DND-41 (cell line): Measurements from ENCODE around the gene OLFM3.

Source experiments
- EZH2 ChIP-seq: IDR thresholded peaks from 3 replicates; pipeline ENCODE4 v1.6.1; 2012; ENCODE audit warnings: borderline replicate concordance, low read depth, mild to moderate bottlenecking, moderate library complexity, low read length, inconsistent platforms; ENCODE audit not compliant: severe bottlenecking
- TF ChIP-seq, protein P1 (sequence below): IDR thresholded peaks from 2 replicates; pipeline ENCODE4 v1.5.1; 2012; ENCODE audit warnings: borderline replicate concordance, low read length, moderate library complexity, mild to moderate bottlenecking; ENCODE audit not compliant: poor library complexity, severe bottlenecking; ENCODE audit errors: extremely low read depth

DNA sequence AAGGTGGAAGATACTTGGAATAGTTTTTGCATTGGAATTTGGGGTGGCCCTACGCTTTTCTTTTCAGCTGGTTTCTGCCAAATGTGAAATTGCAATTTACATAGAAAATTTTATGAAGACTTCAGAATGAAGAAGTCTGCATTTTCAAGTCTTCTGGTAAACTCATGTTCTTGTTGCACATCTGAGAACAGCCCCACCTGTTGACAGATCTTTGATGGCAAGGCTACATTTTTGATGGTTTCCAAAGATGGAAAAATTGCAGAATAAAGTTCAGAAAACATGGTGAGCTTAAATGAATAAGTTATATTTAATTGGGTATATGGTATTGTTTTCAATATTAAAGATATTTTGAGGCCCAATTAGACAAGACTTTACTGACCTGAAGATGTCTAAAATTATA, 25.4 kb downstream of the OLFM3 start:
- TF ChIP-seq, protein P1, sequence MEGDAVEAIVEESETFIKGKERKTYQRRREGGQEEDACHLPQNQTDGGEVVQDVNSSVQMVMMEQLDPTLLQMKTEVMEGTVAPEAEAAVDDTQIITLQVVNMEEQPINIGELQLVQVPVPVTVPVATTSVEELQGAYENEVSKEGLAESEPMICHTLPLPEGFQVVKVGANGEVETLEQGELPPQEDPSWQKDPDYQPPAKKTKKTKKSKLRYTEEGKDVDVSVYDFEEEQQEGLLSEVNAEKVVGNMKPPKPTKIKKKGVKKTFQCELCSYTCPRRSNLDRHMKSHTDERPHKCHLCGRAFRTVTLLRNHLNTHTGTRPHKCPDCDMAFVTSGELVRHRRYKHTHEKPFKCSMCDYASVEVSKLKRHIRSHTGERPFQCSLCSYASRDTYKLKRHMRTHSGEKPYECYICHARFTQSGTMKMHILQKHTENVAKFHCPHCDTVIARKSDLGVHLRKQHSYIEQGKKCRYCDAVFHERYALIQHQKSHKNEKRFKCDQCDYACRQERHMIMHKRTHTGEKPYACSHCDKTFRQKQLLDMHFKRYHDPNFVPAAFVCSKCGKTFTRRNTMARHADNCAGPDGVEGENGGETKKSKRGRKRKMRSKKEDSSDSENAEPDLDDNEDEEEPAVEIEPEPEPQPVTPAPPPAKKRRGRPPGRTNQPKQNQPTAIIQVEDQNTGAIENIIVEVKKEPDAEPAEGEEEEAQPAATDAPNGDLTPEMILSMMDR = peak; percentile 35
- no peak for TF ChIP-seq EZH2
